Stimulated activated CD8-positive, alpha-beta memory T cell treated with anti-CD3 and anti-CD28 coated beads, Interleukin-7, amount 100 ng/mL, for 48 hours (primary cell): ENCODE data around the gene NFIA.
"Not testable (repeated sequence)": the region's sequence is repeated elsewhere in the genome, so short reads cannot be mapped to it uniquely, and the experiment has no call there.

Experiments used
- DNase-seq, 2 donors: peaks; one replicate each; pipeline ENCODE4 v3.0.0-alpha.2; 2020; ENCODE audit warnings: low read depth in 1 of 2; ENCODE audit errors: extremely low read depth in 1 of 2

The NFIA gene

DNA sequence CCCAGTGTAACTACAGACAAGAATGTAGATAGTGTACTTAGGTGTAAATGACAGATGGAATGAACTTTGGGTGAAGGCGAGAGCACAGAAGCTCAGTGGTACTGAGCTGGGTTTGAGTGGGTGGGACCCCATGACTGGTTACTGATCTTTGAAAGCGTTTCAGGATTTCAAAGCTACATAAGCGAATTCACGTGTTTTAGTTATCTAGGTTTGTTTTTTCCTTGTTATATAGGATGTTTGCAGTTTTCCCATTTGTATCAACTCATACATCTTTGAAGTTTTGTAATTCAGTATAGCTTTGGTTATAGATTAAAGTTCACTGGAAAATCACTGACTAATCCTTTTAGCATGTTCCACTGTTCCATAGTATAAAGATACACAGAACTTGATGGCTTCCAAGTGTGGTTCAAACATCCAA is 182.5 kb downstream of the NFIA start:
- DNase-seq, result no peak

DNA sequence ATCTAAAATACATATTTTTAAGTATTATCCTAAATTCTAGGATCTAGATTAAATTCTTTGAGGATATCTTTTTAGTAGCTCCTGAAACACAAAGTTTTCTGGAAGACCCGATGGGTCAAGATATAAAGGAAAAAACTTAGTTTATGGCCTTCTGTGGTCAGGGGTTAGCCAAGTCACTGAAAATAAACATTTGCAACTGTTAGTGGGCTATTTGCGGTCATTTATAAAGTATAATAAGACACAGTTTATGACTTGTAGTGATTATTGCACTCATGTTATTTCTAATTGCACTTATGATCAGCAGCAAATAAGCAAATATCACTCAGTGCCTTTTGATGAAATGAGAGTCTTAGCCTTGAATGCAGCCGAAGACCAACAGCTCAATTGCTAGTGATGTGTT is 183.3 kb downstream of the NFIA start:
- DNase-seq, result no peak

DNA sequence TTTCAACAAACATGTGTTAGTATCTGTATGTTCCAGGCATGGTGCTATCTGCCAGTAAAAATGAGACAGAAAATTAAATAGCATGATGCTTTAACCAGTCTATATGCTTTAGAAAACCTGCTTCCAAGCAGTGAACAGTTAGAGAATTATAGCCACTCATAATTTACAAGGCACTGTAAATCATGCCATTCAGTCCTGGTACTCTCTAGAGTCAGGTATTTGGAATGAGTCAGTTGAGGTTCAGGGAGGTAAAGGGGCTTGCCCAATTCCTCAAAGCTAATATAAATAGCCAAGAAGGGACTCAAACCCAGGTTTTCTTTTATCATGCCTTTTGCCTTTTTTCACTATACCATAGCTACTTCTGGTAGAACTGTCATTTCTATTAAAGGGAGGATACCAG is 184.4 kb downstream of the NFIA start:
- no peak for DNase-seq

DNA sequence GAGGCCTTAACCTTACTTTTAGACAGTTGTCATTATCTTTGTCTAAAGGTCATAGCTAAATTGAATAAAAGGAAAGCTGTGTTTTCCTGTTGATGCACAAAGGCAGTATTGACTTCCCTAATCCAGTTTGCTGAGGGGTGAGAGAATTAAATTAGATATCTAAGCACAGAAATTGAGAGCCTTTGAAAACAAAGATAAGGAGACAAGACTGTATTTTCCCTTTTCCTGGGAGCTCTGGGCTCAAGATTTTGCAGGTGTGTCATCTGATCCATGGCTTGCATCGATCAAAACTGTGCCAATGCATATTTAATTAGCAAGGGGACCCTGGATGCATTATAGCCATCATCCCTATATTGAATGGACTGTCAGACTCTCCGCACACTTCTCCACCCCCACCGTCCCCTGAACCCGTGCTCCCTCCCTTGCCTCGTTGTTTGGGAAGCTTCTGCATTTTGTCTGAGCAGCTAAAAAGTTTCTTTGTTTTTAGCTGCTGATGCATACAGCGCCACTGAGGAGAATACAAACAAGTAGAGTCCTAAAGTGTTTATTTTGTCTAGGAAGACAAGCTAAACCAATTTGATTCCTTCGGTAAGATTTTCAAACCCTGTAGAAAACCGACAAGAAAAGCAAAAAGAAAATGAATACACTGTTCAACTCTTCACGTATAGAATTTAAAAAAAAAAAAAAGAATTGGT is 186.3 kb downstream of the NFIA start:
- no peak for DNase-seq

GRCh38 chr1:61269602-61270001 is 187.2 kb downstream of the NFIA start:
- DNase-seq, result no peak

DNA sequence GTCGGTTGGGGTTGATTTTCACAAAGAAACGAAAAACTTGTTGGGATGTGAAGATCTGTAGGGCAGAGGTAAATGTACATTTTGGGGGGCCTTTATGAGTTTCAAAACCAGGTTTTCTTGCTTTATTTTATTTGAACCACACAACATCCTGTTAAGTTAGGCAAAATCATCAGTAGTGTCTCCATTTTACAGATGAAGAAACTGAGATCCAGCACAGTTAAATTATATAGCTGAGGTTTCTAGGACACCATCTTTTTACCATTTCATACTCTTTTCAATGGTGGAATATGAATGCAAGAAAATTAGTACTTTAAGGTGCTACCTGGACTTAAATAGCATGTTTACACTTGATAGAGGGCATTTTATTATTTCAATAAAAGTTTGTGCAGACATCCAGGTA is 187.7 kb downstream of the NFIA start:
- no peak for DNase-seq

- DNase-seq, result no peak
Measured at GRCh38 chr1:61270761-61271411, 188.5 kb downstream of the NFIA start.

GRCh38 chr1:61271412-61271789 is 189.0 kb downstream of the NFIA start:
- no peak for DNase-seq

GRCh38 chr1:61273167-61273705 is 190.9 kb downstream of the NFIA start:
- no peak for DNase-seq

DNA sequence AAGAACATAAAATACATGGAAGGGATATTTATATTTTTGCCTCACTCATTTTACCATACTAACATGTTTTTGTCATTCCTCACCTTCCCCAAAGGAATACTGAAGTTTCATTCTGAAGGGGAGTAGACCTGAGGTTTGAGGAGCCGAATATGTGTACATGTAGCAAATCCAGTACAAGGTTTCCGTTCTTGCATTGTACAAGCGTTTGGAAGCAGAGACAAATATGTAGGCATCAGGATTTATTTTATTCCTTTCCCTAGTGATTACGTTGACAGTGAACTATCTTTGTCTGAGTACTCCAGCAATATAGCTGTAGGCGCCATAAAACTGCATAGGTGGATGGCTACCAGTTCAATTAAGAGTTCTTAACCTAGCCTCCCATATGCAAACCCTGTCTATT is 191.5 kb downstream of the NFIA start:
- DNase-seq, result no peak

DNA sequence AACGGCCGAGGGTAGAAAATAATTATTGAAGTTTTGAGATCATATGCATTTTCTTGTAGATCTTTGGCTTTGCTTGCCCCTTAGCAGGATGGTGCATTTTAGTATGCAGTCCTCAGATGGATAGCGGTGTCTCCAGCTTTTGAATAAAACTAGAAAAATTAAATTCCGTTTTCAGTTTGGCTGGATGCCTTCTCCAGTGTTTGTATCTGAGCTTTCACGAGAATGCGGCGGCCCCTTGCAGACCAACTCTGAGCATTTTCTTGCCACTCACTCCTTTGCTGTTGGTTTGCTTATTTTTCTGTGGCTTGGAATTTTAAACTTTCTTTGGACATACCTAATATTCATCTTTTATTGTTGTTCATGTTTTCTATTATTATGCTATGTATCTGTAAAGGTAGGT is 192.6 kb downstream of the NFIA start:
- no peak for DNase-seq

DNA sequence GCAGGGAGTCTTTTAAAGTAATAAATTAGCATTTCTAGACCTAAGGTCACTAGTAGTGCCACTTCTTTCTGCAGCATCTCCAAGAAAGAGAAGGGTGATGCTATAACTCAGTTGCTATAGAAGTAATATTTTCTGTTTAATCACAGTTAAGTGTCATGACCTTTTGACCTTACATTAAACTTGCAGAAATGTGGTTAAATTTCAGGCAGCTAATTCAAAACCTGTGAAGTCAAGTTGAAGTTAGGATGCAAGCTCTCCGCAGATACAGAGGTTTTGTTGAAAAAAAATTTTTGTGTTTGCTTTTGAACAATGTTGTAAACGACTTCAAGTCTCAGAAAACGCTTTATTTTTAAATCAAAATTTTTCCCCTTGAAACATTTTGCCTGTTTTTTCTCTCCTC is 193.9 kb downstream of the NFIA start:
- no peak for DNase-seq

DNA sequence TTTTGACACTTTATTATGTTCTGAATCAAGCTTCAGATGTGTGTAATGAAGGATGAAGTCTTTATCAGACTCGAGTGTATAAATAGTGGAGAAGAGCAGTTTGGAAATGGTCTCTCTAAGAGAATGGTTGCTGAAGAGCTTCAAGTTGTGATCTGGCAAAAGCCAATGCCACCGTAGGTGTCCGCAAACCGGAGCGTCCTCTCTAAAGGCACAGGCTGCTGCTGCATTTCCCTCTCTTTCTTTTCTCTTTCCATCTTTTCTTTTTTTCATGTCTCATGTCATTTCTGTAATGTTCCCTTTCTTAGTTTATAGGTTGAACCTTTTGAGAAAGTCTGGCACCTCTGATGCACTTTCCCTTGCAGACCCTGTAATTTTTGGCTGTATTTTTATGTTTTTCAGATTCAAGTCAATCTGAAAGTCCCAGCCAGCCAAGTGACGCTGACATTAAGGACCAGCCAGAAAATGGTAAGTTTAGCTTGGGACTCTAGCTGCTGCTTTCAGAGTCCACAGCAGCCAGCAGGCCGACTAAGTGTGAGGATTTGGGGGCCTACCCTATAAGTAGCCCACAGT is 194.8 kb downstream of the NFIA start:
- DNase-seq, result no peak

DNA sequence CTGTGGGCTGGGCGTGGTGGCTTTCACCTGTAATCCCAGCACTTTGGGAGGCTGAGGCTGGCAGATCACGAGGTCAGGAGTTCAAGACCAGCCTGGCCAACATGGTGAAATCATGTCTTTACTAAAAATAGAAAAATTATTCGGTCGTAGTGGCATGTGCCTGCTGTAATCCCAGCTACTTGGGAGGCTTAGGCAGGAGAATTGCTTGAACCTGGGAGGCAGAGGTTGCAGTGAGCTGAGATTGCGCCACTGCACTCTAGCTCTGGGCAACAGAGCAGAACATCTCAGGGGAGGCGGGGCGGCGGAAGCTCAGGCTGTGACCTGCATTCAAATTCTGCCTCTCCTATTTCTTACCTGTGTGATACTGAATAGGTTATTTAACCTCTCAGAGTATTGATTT is 196.1 kb downstream of the NFIA start:
- DNase-seq, result not testable (repeated sequence)

DNA sequence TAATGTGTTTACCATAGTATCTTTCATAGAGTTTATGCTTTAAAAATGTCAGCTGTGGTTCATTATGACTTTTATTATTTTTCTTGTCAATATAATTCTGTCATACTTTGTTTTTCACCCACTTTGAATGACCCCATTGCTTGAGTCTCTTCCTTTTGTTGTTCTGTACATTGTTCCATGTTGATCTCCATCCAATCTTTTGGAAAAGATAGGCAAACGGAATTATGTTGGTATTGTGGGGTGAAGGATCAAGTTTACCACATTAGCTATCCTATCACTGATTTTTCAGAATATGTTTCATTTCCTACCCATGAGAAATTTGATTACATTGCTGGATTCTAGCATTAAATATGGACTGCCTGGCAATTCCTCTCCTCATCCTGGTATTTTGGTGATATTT is 196.6 kb downstream of the NFIA start:
- no peak for DNase-seq

- DNase-seq, result no peak
Measured at GRCh38 chr1:61279570-61279969, 197.2 kb downstream of the NFIA start.

- DNase-seq, result no peak
Measured at GRCh38 chr1:61280452-61280851, 198.1 kb downstream of the NFIA start.

GRCh38 chr1:61282387-61282786 is 200.0 kb downstream of the NFIA start:
- no peak for DNase-seq

GRCh38 chr1:61284248-61284854 is 202.0 kb downstream of the NFIA start:
- no peak for DNase-seq

DNA sequence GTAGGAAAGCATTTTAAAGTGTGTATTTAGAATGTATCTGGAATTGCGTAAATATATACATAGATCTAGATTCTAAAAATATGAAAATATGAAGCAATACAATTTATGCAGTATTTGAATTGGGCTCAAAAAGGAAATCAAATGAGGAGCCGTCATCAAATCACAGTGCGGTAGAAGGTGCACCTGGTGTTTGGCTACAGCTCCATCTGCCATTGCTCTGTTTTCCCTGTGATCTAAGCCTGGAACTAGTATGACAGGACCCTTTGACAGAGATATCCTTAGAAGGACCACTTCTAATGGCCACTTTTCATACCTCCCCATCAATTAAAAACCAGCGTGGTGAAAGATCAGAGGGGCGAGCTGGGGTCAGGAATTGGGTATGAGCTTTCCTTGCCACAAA is 202.6 kb downstream of the NFIA start:
- no peak for DNase-seq

DNA sequence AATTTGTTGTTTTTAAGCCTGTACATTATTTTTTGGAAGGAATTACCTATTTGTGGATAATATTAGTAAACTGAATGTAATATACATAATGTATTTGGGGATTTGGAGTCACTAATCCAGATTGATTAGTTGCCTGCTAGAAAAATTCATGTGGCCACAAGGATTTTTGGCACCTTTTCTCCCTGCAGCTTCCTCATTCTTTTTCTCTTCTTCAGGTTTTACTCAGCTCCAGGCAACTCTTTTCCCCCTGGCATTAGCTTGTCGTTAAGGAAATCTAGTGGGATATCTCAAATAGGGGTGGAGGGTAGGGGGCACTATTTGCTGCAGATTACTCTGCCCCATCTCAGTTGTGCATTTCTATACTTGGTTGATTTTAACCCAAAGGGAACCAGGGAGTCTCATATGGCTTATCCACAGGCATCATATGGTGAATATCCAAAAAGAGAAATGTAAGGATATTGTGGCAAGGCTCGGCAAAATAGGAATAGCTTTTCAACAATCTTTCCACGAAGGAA is 203.1 kb downstream of the NFIA start:
- no peak for DNase-seq

DNA sequence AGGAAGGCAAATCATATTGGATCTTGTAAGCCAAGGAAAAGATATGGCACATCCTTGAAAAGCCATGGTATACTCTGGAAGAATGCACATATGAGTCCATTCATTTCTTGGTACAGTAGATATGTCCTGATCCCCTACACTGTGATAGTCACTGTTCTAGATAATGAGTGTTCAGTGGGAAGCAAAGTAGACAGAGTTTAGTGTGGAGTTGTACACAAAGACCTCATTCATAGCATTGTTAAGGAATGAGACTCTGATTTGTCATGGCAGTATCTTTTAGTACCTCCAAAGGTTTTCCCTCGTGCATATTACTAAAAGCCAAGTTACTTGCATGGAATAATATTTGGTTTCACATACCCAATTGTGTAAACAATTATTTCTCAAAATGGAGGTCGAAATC is 204.7 kb downstream of the NFIA start:
- DNase-seq, result no peak
